Measurements from ENCODE around the gene ACTN1.

ACTN1 gene

DNA sequence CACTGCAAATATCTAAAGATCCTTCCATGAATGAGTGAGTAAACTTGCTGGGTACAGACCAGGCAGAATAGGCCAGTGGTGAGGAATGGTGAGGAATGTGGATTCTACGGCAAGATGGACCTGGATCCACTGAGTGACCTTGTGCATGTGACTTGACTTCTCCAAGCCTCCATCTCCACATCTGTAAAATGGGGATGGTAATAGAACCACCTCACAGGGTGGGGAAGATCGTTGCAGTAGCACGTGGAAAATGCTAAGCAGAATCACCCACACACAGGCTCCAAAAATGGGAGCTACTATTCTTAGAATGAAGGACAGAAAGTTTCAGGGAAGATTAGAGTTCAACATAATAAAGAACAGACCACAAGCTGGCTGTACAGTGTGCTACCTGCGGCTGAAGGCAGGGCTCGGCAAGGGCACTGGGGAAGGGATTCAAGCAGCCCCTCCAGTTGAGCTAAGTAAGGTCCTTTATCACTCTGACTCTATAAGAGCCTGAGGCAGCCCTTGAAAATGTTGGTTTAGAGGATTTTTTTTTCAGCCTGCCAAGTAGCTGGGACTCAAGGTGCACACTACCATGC is 47.5 kb downstream of the ACTN1 start:
- DNase-seq = no peak

- no peak for DNase-seq
Observed at GRCh38 chr14:68931063-68931462, 48.0 kb downstream of the ACTN1 start.

GRCh38 chr14:68929623-68930307 is 49.3 kb downstream of the ACTN1 start:
- DNase-seq = no peak

DNA sequence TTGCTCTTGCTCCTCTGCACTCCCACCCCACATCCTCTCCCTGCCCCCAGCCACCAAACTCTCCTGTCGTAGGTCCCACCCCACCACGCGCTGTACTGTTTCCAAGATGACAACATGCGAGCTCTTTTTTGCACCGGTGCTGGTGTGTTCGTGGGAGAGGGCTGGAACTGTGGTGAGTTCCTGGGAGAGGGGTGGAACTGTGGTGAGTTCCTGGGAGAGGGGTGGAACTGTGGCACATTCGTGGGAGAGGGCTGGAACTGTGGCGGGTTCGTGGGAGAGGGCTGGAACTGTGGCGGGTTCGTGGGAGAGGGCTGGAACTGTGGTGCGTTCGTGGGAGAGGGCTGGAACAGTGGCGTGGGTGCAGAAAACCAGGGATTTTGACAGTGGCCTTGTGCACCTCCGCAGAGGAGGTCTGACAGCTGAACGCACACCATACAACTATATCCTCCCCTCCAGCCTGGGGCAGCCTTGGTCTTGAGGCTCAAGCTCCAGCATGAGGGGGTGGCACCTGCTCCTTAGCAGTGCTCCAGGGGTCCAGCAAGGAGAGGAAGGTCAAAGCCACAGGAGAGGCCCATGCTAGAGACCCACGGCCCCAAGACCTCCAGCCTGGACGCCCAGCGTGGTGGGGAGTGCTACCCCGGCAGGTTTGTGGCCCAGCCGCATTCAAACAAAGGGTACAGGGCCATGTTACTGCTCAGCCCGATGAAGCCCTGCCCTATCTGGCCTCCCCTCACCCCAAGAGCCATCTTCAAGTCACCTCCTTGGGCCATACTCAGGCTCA is 50.1 kb downstream of the ACTN1 start:
- no peak for DNase-seq

GRCh38 chr14:68927956-68928675 is 51.0 kb downstream of the ACTN1 start:
- DNase-seq = no peak

- no peak for DNase-seq
Observed at GRCh38 chr14:68927089-68927488, 52.0 kb downstream of the ACTN1 start.

DNA sequence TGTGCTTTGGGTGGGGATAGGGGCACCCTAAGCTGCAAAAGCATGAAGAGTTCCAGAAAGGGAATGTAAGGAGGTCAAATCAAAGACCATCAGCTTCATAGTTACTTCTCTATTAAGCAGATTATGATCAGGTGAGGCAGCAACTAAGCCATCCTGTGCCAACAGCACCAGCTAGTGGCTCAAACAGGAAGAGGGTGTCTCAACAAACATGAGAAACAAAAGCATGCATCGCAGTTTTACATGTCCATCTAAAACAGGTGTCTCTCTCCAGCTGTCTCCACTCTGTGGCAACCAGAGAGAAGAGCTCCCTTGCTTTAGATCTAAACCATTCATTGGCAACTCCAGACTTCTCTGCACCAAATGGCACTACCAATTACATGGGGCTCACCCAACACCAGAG is 52.9 kb downstream of the ACTN1 start:
- no peak for DNase-seq

GRCh38 chr14:68925373-68925772 is 53.7 kb downstream of the ACTN1 start:
- no peak for DNase-seq

GRCh38 chr14:68924186-68925158 is 54.6 kb downstream of the ACTN1 start:
- no peak for DNase-seq

DNA sequence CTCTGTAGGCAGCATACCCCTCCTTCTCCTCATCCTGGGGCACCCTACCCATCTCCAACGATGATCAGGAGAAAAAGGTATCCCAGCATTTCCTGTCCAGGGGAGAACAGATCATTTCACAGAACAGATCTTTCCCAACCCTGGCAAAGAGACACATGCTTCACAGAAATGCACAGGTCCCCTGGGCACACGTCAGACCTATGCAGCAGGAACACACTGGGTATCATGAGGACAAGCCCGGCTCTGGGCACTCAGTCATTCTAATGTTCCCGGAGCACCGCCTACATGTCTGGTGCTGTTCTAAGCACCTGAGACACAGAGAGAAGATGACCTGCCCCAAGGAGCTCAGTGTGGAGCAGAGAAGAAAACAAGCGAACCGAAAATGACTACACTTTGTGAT is 56.2 kb downstream of the ACTN1 start:
- no peak for DNase-seq

GRCh38 chr14:68922201-68922621 is 56.9 kb downstream of the ACTN1 start:
- peak; percentile 32 for DNase-seq

DNA sequence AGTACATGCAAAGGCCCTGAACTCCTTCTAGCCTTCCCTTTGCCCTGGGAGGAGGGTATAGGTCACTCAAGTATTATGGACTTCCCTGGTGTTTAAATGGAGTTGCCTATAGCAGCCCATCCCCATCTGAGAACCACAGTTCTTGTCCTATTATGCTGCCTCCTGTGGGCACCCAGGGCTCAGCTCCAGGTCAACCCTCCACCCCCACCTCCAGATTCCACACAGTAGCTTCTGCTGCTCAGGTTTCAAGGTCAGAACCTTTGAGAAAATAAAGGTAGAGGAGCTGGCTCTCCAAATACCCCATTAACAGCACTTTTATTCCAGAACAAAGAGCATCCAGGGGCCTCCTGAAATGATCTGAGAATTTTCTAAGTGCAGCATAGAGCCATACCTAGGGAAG is 57.4 kb downstream of the ACTN1 start:
- DNase-seq = no peak

GRCh38 chr14:68921049-68921448 is 58.1 kb downstream of the ACTN1 start:
- no peak for DNase-seq

- DNase-seq = no peak
Observed at GRCh38 chr14:68919129-68919927, 59.8 kb downstream of the ACTN1 start.

GRCh38 chr14:68918612-68919011 is 60.5 kb downstream of the ACTN1 start:
- DNase-seq = no peak

GRCh38 chr14:68916358-68916941 is 62.7 kb downstream of the ACTN1 start:
- DNase-seq = no peak

DNA sequence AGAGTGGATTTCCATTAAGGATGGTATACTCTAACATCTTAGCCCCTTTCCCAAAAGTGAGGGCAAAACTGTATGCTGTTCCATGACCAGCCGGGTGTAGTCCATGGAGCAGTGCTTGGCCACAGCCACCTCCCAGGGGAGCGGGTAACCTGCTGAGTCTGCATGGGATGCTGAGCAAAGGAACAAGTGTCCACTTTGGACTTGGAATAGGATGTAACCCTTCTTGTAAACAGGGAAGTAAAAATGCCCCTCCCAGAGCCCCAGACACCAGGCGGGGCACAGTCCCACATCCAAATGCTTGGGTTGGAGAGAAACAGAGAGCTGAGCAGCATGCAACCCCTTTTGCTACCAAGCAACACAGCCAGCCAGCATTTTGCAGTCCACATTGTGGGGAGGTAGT is 65.6 kb downstream of the ACTN1 start:
- DNase-seq = no peak

DNA sequence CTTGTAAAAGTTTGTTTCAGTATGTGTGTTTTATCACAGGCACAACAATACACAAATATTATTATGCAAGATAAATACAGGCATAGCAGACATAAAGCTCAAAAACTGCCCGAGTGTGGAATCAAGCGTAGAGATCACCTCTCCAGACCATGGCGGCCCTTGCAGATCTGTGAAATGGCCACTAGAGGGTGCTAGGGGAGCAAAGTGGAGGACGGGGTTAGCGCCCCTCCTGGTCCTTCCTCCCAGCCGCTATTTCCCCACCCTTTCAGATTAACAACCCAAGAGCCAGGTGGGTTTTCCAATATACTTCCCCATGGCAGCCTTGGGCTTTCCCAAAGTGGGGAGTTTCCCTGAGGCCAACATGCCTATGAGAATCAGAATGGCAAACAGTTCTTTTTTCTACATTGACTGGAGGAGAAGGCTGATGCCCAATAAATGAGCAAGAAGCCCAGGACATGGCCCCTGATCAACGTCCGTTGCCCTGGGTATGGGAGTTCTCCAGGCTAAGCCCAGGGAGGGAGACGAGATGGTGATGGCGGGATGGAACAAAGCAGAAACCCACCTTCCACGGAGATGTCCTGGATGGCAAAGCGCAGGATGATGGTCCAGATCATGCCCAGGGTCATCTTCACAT is 67.4 kb downstream of the ACTN1 start:
- DNase-seq = peak; percentile 47

GRCh38 chr14:68910540-68910939 is 68.6 kb downstream of the ACTN1 start:
- DNase-seq = no peak

DNA sequence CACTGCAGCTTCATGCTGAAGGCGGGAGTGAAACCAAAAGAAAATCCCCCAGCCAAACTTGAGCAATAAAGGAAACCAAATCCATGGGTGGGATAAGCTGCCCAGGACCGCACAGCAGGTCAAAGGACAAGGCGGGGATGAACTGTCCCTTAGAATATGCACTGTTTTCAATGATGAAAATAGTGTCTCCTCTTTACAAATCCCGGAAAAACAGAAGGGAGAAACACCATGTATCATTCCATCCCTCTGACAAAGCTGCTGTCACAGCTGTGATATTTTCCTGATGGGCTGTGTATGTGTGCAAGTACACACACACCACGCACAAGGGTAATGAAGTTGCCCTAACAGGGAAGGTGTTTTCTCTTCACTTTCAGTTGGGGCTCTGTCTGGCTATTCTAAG is 70.3 kb downstream of the ACTN1 start:
- no peak for DNase-seq

GRCh38 chr14:68908201-68908600 is 70.9 kb downstream of the ACTN1 start:
- DNase-seq = no peak

All from NCI-H524 treated with DMSO at 0.1 percent for 48 hours (cell line).